ENCODE results near the gene FCF1. TPM values are rescaled to one million over a fixed set of nuclear protein-coding genes. Genes with fewer than 3 reads are reported as not detected.

FCF1 gene
- total RNA-seq, 4 donors from 2014 or later, result 24.3 to 45.0 (median 31.2) TPM

DNA sequence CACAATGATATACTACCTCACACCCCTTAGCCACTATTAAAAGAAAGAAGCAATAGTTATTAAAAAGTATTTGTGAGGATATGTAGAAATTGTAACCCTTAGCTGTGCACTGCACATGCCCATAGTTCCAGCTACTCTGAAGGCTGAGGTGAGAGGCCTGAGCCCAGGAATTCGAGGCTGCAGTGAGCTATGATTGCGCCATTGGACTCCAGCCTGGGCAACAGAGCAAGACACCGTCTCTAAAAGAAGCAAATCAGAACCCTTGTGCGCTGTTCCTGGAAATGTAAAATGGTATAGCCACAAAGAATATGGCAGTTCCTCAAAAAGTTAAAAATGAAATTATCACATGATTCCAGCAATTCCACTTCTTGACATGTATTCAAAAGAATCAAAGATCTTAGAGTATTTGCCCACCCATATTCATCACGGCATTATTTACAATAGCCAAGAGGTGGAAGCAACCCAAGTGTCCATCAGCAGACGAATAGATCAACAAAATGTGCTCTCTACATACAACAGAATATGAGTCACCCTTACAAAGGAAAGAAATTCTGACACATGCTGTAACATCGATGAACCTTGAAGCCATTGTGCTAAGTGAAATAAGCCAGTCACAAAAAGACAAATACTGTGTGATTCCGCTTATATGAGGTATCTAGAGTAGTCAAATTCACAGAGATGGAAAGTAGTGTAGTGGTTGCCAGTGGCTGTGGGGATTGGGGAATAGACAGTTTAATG is 26.5 kb downstream of the FCF1 start:
- TF ChIP-seq CTCF (IDR thresholded peaks at IDR 0.05; ENCODE audit: low read depth), result no peak

- TF ChIP-seq CTCF (IDR thresholded peaks at IDR 0.05; ENCODE audit: low read depth), result no peak
Measured at GRCh38 chr14:74747237-74747636, 34.3 kb downstream of the FCF1 start.

GRCh38 chr14:74754157-74754556 is 41.2 kb downstream of the FCF1 start:
- TF ChIP-seq CTCF (IDR thresholded peaks at IDR 0.05; ENCODE audit: low read depth), result no peak

GRCh38 chr14:74754899-74755298 is 42.0 kb downstream of the FCF1 start:
- TF ChIP-seq CTCF (IDR thresholded peaks at IDR 0.05; ENCODE audit: low read depth), result no peak

- no peak for TF ChIP-seq CTCF (IDR thresholded peaks at IDR 0.05; ENCODE audit: low read depth)
Measured at GRCh38 chr14:74756326-74756725, 43.4 kb downstream of the FCF1 start.

GRCh38 chr14:74762917-74763802 is 50.2 kb downstream of the FCF1 start, which contains the start of gene YLPM1:
TSS of gene YLPM1 (plus strand) at chr14:74763316. CDS start at chr14:74763490, 174 bp downstream.
- no peak for TF ChIP-seq CTCF (IDR thresholded peaks at IDR 0.05; ENCODE audit: low read depth)
